ENCODE results near the gene ANKS1B. TPM values are rescaled to one million over a fixed set of nuclear protein-coding genes. Genes with fewer than 3 reads are reported as not detected.
"Not testable (repeated sequence)": the region's sequence is repeated elsewhere in the genome, so short reads cannot be mapped to it uniquely, and the experiment has no call there.

Gene ANKS1B
- total RNA-seq, 4 donors from 2014 or later, result 16.6 to 62.6 (median 40.2) TPM

DNA sequence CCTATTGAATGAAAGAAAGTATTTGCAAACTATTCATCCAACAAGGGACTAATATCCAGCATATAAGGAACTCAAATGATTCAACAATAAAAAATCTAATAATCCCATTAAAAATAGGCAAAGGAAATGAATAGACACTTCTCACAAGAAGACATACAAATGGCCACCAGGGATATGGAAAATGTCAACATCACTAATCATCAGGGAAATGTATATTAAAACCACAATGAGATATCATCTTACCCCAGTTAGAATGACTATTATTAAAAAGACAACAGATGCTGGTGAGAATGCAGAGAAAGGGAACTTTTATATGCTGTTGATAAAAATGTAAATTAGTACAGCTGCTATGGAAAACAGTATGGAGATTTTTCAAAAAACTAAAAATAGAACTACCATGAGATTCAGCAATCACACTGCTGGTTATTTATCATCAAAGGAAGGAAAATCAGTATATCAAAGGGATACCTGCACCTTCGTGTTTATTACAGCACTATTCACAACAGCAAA lies 247.9 kb downstream of the ANKS1B start:
- no peaks in the 10 kb centered on the region for H3K27me3 ChIP-seq
- intact Hi-C loops (cut with DNase I; ENCODE audit: low total_unique reads), result no loop called here

DNA sequence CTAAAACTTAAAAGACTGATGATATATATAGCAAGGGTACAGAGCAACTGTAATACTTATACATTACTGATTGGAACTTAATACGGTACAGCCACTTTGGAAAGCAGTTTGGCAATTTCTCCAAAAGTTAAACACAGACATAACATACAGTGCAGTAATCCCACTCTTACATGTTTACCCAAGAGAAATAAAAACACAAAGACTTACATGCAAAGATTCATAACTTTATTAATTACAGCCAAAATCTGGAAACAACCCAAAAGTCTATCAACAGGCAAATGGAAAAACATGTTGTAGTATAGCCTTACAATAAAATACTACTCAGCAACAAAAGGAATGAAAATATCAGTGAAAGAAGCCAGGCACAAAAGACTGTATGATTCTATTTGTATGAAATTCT lies 252.6 kb downstream of the ANKS1B start:
- intact Hi-C loops (cut with DNase I; ENCODE audit: low total_unique reads), result no loop called here
- no peaks in the 10 kb centered on the region for H3K27me3 ChIP-seq
- no peaks in the 10 kb centered on the region for H3K36me3 ChIP-seq
- no peak for DNase-seq
- H3K9me3 ChIP-seq, result peaks cover 0 to 5% of the 10 kb centered on the region in 2 donors
- H3K27ac ChIP-seq, result no peak overlapping the region
- no peak overlapping the region for H3K4me3 ChIP-seq
- H3K4me1 ChIP-seq, result no peaks in the 10 kb centered on the region
- TF ChIP-seq, protein P1, sequence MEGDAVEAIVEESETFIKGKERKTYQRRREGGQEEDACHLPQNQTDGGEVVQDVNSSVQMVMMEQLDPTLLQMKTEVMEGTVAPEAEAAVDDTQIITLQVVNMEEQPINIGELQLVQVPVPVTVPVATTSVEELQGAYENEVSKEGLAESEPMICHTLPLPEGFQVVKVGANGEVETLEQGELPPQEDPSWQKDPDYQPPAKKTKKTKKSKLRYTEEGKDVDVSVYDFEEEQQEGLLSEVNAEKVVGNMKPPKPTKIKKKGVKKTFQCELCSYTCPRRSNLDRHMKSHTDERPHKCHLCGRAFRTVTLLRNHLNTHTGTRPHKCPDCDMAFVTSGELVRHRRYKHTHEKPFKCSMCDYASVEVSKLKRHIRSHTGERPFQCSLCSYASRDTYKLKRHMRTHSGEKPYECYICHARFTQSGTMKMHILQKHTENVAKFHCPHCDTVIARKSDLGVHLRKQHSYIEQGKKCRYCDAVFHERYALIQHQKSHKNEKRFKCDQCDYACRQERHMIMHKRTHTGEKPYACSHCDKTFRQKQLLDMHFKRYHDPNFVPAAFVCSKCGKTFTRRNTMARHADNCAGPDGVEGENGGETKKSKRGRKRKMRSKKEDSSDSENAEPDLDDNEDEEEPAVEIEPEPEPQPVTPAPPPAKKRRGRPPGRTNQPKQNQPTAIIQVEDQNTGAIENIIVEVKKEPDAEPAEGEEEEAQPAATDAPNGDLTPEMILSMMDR (IDR thresholded peaks at IDR 0.05), result no peak
- no peak for TF ChIP-seq POLR2A (IDR thresholded peaks at IDR 0.05)

More for the DNA sequence above, 247.9 kb downstream of the ANKS1B start:
- H3K4me1 ChIP-seq, result no peaks in the 10 kb centered on the region
- no peaks in the 10 kb centered on the region for H3K36me3 ChIP-seq
- TF ChIP-seq, protein P1 (IDR thresholded peaks at IDR 0.05), result no peak
- no peak for TF ChIP-seq POLR2A (IDR thresholded peaks at IDR 0.05)
- DNase-seq, result no peak
- H3K27ac ChIP-seq, result no peak overlapping the region
- H3K4me3 ChIP-seq, result no peak overlapping the region
- no peaks in the 10 kb centered on the region for H3K9me3 ChIP-seq

DNA sequence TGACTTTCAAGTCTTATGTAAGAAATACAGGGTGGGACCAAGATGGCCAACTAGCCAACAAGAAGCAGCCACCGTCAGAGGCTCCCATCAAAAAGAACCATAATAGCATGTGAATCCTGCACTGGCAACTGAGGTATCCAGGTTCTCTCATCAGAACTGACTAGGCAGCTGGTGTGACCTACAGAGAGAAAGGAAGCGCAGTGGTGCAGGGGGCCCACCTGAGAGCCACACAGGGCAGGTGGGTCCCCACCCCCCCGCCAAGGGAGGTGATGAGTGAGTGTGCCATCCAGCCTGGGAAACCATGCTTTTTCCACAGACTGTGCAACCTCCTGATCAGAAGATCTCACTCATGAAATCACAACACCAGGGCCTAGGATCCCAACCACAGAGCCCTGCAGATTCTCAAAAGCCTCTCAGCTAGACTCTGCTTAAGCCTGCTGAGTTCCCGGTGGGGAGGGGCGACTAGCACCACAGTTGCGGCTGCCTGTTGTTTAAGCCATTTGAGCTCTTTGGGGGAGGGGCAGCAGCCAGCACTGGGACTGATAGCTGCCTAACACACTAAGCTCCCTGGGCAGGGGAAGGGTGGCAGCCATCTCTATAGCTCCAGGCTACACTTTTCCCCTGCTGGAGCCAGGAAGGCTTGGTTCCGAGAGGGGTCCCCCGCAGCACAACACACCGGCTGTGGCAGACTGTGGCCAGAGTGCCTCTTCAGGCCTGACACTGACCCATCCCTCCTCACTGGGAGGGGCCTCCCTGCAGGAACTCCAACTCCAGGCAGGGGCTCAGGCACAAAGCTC lies 261.8 kb downstream of the ANKS1B start:
- Histone ChIP-seq H3K9me3 (peaks cover 0 to 5% of the 10 kb centered on the region in 2 donors), H3K4me1 (no peaks in the 10 kb centered on the region), H3K36me3 (no peaks in the 10 kb centered on the region), H3K27me3 (no peaks in the 10 kb centered on the region), H3K27ac (no peak overlapping the region), H3K4me3 (no peak overlapping the region)
- intact Hi-C loops (cut with DNase I; ENCODE audit: low total_unique reads), result no loop called here
- TF ChIP-seq, protein P1 (IDR thresholded peaks at IDR 0.05), result no peak
- TF ChIP-seq POLR2A (IDR thresholded peaks at IDR 0.05), result no peak
- DNase-seq, result no peak

DNA sequence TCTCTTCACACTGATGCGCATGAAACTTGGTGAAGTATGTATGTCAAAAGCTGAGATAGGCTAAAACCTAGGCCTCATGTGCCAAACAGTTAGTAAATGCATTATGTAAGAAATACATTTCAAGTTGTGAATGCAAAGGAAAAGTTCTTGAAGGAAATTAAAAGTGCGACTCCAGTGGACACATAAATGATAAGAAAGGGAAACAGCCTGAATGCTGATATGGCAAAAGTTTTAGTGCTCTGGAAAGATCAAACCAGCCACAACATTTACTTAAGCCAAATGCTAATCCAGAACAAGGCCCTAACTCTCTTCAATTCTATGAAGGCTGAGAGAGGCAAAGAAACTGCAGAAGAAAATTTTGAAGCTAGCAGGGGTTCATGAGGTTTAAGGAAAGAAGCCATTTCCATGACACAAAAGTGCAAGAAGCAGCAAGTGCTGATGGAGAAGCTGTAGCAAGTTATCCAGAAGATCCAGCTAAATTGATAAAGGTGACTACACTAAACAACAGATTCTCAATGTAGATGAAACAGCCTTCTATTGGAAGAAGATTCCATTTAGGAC lies 262.9 kb downstream of the ANKS1B start:
- H3K4me3 ChIP-seq, result no peak overlapping the region
- intact Hi-C loops (cut with DNase I; ENCODE audit: low total_unique reads), result no loop called here

DNA sequence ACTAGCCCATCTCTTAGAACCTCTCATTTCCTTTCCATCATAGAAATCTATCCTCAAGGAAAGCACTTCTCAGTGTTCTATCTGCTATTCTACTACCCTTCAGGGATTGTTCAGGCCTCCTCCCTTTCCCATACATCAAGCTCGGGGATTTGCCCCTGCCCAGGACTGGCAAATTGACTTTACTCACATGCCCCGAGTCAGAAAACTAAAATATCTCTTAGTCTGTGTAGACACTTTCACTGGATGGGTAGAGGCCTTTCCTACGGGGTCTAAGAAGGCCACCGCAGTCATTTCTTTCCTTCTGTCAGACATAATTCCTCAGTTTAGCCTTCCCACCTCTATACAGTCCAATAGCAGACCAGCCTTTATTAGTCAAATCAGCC lies 264.7 kb downstream of the ANKS1B start:
- intact Hi-C loops (cut with DNase I; ENCODE audit: low total_unique reads); DNase-seq; H3K27me3 ChIP-seq; H3K4me3 ChIP-seq; H3K27ac ChIP-seq; H3K36me3 ChIP-seq; H3K9me3 ChIP-seq; H3K4me1 ChIP-seq: not testable (repeated sequence)

More for the DNA sequence above, 262.9 kb downstream of the ANKS1B start:
- no peak for DNase-seq
- TF ChIP-seq, protein P1 (IDR thresholded peaks at IDR 0.05), result no peak
- no peak for TF ChIP-seq POLR2A (IDR thresholded peaks at IDR 0.05)
- Histone ChIP-seq H3K9me3 (no peaks in the 10 kb centered on the region), H3K4me1 (no peaks in the 10 kb centered on the region), H3K27ac (no peak overlapping the region), H3K27me3 (no peaks in the 10 kb centered on the region), H3K36me3 (no peaks in the 10 kb centered on the region)

DNA sequence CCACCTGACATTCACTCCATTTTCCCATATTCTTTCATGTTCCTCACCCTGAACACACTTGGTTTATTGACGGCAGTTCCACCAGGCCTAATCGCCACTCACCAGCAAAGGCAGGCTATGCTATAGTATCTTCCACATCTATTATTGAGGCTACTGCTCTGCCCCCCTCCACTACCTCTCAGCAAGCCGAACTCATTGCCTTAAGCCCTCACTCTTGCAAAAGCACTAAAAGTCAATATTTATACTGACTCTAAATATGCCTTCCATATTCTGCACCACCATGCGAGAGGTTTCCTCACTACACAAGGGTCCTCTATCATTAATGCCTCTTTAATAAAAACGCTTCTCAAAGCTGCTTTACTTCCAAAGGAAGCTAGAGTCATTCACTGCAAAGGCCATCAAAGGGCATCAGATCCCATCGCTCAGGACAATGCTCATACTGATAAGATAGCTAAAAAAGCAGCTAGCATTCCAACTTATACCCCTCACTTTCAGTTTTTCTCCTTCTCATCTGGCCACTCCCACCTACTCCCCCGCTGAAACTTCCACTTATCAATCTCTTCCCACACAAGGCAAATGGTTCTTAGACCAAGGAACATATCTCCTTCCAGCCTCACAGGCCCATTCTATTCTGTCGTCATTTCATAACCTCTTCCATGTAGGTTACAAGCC lies 265.2 kb downstream of the ANKS1B start:
- DNase-seq; H3K4me3 ChIP-seq; H3K27ac ChIP-seq; H3K9me3 ChIP-seq; intact Hi-C loops (cut with DNase I; ENCODE audit: low total_unique reads); H3K4me1 ChIP-seq; H3K36me3 ChIP-seq; H3K27me3 ChIP-seq: not testable (repeated sequence)

DNA sequence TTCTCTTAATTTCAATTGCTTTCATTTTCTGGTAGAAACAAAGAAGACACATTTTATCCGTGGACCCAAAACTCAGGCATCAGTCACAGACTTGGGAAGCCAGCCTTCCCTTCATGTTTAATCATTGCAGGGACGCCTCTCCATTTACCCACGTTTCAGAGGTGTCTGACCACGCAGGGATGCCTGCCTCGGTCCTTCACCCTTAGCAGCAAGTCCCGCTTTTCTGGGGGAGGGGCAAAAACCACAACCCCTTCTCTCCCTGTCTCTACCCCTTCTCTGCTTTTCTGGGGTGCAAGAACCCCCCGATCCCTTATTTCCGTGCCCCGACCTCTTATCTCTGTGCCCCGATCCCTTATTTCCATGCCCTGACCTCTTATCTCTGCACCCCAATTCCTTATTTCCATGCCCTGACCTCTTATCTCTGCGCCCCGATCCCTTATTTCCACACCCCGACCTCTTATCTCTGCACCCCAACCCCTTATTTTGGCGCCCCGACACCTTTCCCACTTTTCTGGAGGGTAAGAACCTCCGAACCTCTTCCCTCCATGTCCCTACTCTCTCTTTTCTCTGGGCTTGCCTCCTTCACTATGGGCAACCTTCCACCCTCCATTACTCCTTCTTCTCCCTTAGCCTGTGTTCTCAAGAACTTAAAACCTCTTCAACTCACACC lies 268.8 kb downstream of the ANKS1B start:
- H3K27me3 ChIP-seq; H3K36me3 ChIP-seq; DNase-seq; H3K4me1 ChIP-seq; H3K9me3 ChIP-seq; H3K27ac ChIP-seq; H3K4me3 ChIP-seq; intact Hi-C loops (cut with DNase I; ENCODE audit: low total_unique reads): not testable (repeated sequence)

DNA sequence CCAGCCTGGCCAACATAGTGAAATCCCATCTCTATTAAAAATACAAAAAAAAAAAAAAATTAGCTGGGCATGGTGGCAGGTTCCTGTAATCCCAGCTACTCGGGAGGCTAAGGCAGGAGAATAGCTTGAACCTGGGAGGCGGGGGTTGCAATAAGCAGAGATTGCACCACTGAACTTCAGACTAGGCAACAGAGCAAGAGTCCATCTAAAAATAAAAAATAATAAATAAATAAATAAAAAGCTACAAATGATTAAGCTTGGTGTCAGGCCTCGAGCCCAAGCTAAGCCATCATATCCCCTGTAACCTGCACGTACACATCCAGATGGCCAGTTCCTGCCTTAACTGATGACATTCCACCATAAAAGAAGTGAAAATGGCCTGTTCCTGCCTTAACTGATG lies 269.8 kb downstream of the ANKS1B start:
- H3K27me3 ChIP-seq; intact Hi-C loops (cut with DNase I; ENCODE audit: low total_unique reads); H3K27ac ChIP-seq; H3K4me1 ChIP-seq; H3K4me3 ChIP-seq; H3K9me3 ChIP-seq; DNase-seq; H3K36me3 ChIP-seq: not testable (repeated sequence)
